Cardiac fibroblast (primary cell): ENCODE data around the gene ADGRV1.
"Not testable (repeated sequence)": the region's sequence is repeated elsewhere in the genome, so short reads cannot be mapped to it uniquely, and the experiment has no call there.

Source experiments
- DNase-seq, 2 donors: peaks; one replicate each; pipeline versions ENCODE4 v3.0.0 to v3.0.0-alpha.2; 2010; ENCODE audit warnings: low read depth in 2 of 2
- H3K4me3 ChIP-seq, 2 donors: replicated peaks in 1 of 2; 1 replicate in 1 of 2; 2 replicates in 1 of 2; pipeline ENCODE4 v1.5.1; 2011; ENCODE audit warnings: low read depth in 2 of 2, low read length in 2 of 2, mild to moderate bottlenecking in 2 of 2, moderate library complexity in 1 of 2
- TF ChIP-seq, protein P1 (sequence below): IDR thresholded peaks from one replicate; pipeline ENCODE4 v1.5.1; 2011; ENCODE audit warnings: low read depth, mild to moderate bottlenecking, low read length, inconsistent platforms

The ADGRV1 gene

GRCh38 chr5:91049112-91049511 is 490.5 kb downstream of the ADGRV1 start:
- no peak for DNase-seq
- TF ChIP-seq, protein P1, sequence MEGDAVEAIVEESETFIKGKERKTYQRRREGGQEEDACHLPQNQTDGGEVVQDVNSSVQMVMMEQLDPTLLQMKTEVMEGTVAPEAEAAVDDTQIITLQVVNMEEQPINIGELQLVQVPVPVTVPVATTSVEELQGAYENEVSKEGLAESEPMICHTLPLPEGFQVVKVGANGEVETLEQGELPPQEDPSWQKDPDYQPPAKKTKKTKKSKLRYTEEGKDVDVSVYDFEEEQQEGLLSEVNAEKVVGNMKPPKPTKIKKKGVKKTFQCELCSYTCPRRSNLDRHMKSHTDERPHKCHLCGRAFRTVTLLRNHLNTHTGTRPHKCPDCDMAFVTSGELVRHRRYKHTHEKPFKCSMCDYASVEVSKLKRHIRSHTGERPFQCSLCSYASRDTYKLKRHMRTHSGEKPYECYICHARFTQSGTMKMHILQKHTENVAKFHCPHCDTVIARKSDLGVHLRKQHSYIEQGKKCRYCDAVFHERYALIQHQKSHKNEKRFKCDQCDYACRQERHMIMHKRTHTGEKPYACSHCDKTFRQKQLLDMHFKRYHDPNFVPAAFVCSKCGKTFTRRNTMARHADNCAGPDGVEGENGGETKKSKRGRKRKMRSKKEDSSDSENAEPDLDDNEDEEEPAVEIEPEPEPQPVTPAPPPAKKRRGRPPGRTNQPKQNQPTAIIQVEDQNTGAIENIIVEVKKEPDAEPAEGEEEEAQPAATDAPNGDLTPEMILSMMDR: no peak
- no peak overlapping the region for H3K4me3 ChIP-seq

GRCh38 chr5:91049800-91050199 is 491.2 kb downstream of the ADGRV1 start:
- no peak overlapping the region for H3K4me3 ChIP-seq
- TF ChIP-seq, protein P1: no peak
- DNase-seq: peak; percentile 28 to 43

GRCh38 chr5:91052411-91052810 is 493.8 kb downstream of the ADGRV1 start:
- not testable (repeated sequence) for DNase-seq, H3K4me3 ChIP-seq

- TF ChIP-seq, protein P1: no peak
- no peak overlapping the region for H3K4me3 ChIP-seq
- peak in 1 of 2 donors; percentile 46 for DNase-seq
Measured at GRCh38 chr5:91052977-91053740, 494.6 kb downstream of the ADGRV1 start.

DNA sequence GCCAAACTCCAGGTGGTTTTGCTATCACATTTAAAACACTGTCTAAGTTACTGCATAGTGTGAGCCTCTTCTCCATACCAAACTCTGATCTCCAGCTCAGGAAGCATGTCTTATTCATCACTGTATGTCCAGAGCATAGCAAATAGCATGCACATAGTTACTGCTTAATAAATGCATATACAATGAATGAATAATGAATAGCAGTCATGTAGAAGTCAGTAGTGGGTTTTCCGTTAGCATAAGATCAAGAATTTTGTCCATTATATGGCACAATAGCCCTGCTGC is 495.1 kb downstream of the ADGRV1 start:
- H3K4me3 ChIP-seq: no peak overlapping the region
- peak in 1 of 2 donors; percentile 17 for DNase-seq
- TF ChIP-seq, protein P1: no peak

DNA sequence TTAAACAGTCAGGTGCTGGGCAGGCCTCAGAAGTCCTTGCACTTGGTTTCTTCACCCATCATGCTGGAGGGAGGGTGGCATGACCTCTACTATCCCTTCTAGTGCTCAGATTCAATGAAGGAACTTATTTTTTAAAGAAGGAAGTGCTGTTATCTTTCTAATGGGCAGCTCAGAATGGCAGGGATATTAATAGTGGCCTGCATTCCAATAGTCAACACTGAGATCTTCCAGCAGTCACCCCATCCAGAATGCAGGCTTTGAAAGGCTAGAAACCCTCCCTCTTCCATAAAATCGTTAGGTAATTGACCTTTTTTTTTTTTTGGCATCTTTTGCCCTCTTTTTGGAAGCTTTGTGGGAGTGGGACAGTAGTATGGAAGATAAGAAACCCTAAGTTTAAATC is 499.6 kb downstream of the ADGRV1 start:
- no peak for DNase-seq
- TF ChIP-seq, protein P1: no peak
- H3K4me3 ChIP-seq: no peak overlapping the region

DNA sequence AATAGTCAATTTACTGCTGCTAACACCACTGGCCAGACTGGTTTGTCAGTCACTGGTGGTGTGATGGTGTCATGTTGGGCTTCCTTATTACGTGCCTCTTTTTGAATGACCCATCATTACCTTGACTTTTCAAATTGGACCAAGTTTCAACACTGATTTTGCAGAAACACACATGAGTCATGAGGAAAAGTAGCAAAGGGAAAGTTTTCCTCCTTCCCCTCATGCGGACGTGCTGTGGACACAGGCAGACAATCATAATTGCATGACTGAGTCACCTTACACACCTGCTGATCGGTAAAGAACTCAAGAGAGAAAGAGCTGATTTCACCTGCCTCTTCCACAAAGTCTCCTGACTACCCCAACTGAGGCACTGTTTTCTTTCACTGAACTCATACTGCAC is 500.0 kb downstream of the ADGRV1 start:
- no peak overlapping the region for H3K4me3 ChIP-seq
- DNase-seq: peak in 1 of 2 donors; percentile 45
- TF ChIP-seq, protein P1: no peak
